Smooth muscle cell (in vitro differentiated cells): Measurements from ENCODE around the gene DNAJC15. TPM values are rescaled to one million over a fixed set of nuclear protein-coding genes. Genes with fewer than 3 reads are reported as not detected.

Source experiments
- DNase-seq: peaks from one replicate; lab custom pipeline; 2025; ENCODE audit not compliant: unreplicated experiment; lab: John Stamatoyannopoulos, UW
- H2AFZ ChIP-seq: fragments of 200-600 bp; sonication (generic); 2 replicates; pipeline ENCODE4 v1.6.0; 2016; ENCODE audit warnings: antibody characterized with exemption, low read depth, mild to moderate bottlenecking
- H3F3A ChIP-seq: fragments of 200-600 bp; sonication (generic); 2 replicates; pipeline ENCODE4 v1.6.0; 2017; ENCODE audit warnings: antibody characterized with exemption, low read depth
- H3K27ac ChIP-seq: fragments of 200-600 bp; sonication (generic); 2 replicates; pipeline ENCODE4 v1.5.1; 2016; ENCODE audit warnings: low read depth, mild to moderate bottlenecking
- H3K27me3 ChIP-seq: fragments of 200-600 bp; sonication (generic); 2 replicates; pipeline ENCODE4 v1.6.1; 2016; ENCODE audit warnings: low read depth, mild to moderate bottlenecking
- H3K36me3 ChIP-seq: fragments of 200-600 bp; sonication (generic); 2 replicates; pipeline ENCODE4 v1.5.1; 2016; ENCODE audit warnings: low read depth
- H3K4me1 ChIP-seq: fragments of 200-600 bp; sonication (generic); 2 replicates; pipeline ENCODE4 v1.5.1; 2016; ENCODE audit warnings: low read depth
- H3K4me2 ChIP-seq: fragments of 200-600 bp; sonication (generic); 2 replicates; pipeline ENCODE4 v1.6.0; 2016; ENCODE audit warnings: mild to moderate bottlenecking
- H3K4me3 ChIP-seq: fragments of 200-600 bp; sonication (generic); 2 replicates; pipeline ENCODE4 v1.5.1; 2016; ENCODE audit warnings: mild to moderate bottlenecking
- H3K79me2 ChIP-seq: fragments of 200-600 bp; sonication (generic); 2 replicates; pipeline ENCODE4 v1.6.0; 2016; ENCODE audit warnings: low read depth, mild to moderate bottlenecking
- H3K9ac ChIP-seq: fragments of 200-600 bp; sonication (generic); 2 replicates; pipeline ENCODE4 v1.6.0; 2016; ENCODE audit warnings: low read depth
- H3K9me3 ChIP-seq: fragments of 200-600 bp; sonication (generic); replicated peaks from 2 replicates; pipeline ENCODE4 v1.5.1; 2016; ENCODE audit warnings: low read depth
- H4K20me1 ChIP-seq: fragments of 200-600 bp; sonication (generic); 2 replicates; pipeline ENCODE4 v1.6.0; 2016; ENCODE audit warnings: low read depth
- whole genome bisulfite sequencing: methylation state at CpG from one replicate; pipeline ENCODE4 v1.1.7; 2016; ENCODE audit warnings: low lambda C conversion rate; 5-methylcytosine and 5-hydroxymethylcytosine counted together
- polyA plus RNA-seq: library from polyadenylated mRNA; unstranded; fragments of >200 nt; fragmentation: Nextera tagmentation; extraction: Ambion mirVana; gene quantifications from 2 replicates; pipeline ENCODE4 v1.2.1, GENCODE V29; 2016
- total RNA-seq: library from RNA; depleted of rRNA; stranded (reverse); fragments of >200 nt; gene quantifications from 2 replicates; pipeline ENCODE4 v1.2.3, GENCODE V29; 2014
- TF ChIP-seq, protein P1 (sequence below): fragments of 200-600 bp; sonication (generic); IDR thresholded peaks from 2 replicates; pipeline ENCODE4 v1.5.1; 2017; ENCODE audit warnings: borderline replicate concordance, mild to moderate bottlenecking, antibody characterized with exemption; ENCODE audit not compliant: insufficient read depth, poor library complexity, severe bottlenecking

Gene DNAJC15
- total and polyA plus RNA-seq, 2 experiments from 2014 or later = 4.4 to 6.9 TPM

GRCh38 chr13:43107780-43108179 lies 84.4 kb downstream of the DNAJC15 start:
- WGBS = 47% methylated on average over 2 of the region's 2 CpGs
- no peak for DNase-seq
- TF ChIP-seq, protein P1, sequence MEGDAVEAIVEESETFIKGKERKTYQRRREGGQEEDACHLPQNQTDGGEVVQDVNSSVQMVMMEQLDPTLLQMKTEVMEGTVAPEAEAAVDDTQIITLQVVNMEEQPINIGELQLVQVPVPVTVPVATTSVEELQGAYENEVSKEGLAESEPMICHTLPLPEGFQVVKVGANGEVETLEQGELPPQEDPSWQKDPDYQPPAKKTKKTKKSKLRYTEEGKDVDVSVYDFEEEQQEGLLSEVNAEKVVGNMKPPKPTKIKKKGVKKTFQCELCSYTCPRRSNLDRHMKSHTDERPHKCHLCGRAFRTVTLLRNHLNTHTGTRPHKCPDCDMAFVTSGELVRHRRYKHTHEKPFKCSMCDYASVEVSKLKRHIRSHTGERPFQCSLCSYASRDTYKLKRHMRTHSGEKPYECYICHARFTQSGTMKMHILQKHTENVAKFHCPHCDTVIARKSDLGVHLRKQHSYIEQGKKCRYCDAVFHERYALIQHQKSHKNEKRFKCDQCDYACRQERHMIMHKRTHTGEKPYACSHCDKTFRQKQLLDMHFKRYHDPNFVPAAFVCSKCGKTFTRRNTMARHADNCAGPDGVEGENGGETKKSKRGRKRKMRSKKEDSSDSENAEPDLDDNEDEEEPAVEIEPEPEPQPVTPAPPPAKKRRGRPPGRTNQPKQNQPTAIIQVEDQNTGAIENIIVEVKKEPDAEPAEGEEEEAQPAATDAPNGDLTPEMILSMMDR = no peak
- Histone ChIP-seq H3K27me3 (no peaks in the 10 kb centered on the region), H4K20me1 (no peaks in the 10 kb centered on the region), H3F3A (peaks cover 2% of the 10 kb centered on the region), H3K79me2 (peaks cover 4% of the 10 kb centered on the region), H3K4me1 (no peaks in the 10 kb centered on the region), H2AFZ (no peak overlapping the region), H3K9ac (no peak overlapping the region), H3K4me2 (no peak overlapping the region), H3K4me3 (no peak overlapping the region), H3K9me3 (no peaks in the 10 kb centered on the region), H3K36me3 (no peaks in the 10 kb centered on the region), H3K27ac (no peak overlapping the region)

GRCh38 chr13:43110036-43110435 lies 86.7 kb downstream of the DNAJC15 start:
- DNase-seq = no peak
- Histone ChIP-seq H3K79me2 (no peaks in the 10 kb centered on the region), H4K20me1 (no peaks in the 10 kb centered on the region), H3K4me2 (no peak overlapping the region), H3K4me3 (no peak overlapping the region), H3K9me3 (no peaks in the 10 kb centered on the region), H3K4me1 (no peaks in the 10 kb centered on the region), H2AFZ (no peak overlapping the region), H3K27ac (no peak overlapping the region), H3K27me3 (no peaks in the 10 kb centered on the region), H3K9ac (no peak overlapping the region), H3K36me3 (no peaks in the 10 kb centered on the region), H3F3A (peaks cover 7% of the 10 kb centered on the region)
- TF ChIP-seq, protein P1 = no peak
- 67% methylated on average over 5 of the region's 5 CpGs for WGBS

DNA sequence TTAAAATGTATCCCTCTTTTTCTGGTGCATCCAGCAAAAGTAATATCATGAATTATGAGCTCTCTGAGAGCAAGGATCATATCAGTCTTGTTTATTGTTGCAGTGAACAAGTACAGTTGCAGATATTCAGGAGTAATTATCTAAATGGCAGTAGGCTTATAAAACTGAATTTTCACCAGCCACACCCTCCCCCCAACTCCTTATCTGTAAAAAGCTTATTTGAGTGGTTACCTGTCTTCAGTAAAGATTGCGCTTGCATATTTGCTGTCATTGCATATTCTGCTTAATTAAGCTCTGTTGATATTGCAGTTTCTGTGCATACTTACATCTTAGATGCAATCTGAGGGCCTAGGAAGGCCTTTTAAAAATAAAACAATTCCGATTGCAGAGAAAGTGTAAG lies 87.3 kb downstream of the DNAJC15 start:
- no peak overlapping the region for H3K4me3 ChIP-seq
- no peak overlapping the region for H3K27ac ChIP-seq
- no peak overlapping the region for H2AFZ ChIP-seq
- H3K4me2 ChIP-seq = no peak overlapping the region
- H3F3A ChIP-seq = peaks cover 7% of the 10 kb centered on the region
- no peaks in the 10 kb centered on the region for H3K79me2 ChIP-seq
- TF ChIP-seq, protein P1 = no peak
- H3K9me3 ChIP-seq = no peaks in the 10 kb centered on the region
- no peak for DNase-seq
- no peaks in the 10 kb centered on the region for H3K36me3 ChIP-seq
- WGBS = 87% methylated on average over 2 of the region's 2 CpGs
- H3K4me1 ChIP-seq = no peaks in the 10 kb centered on the region
- H3K9ac ChIP-seq = no peak overlapping the region
- no peaks in the 10 kb centered on the region for H4K20me1 ChIP-seq
- no peaks in the 10 kb centered on the region for H3K27me3 ChIP-seq

- H3K9ac ChIP-seq = no peak overlapping the region
- DNase-seq = no peak
- no peaks in the 10 kb centered on the region for H3K36me3 ChIP-seq
- no peak overlapping the region for H2AFZ ChIP-seq
- no peaks in the 10 kb centered on the region for H3K9me3 ChIP-seq
- no peaks in the 10 kb centered on the region for H4K20me1 ChIP-seq
- H3F3A ChIP-seq = peaks cover 7% of the 10 kb centered on the region
- H3K27ac ChIP-seq = no peak overlapping the region
- no peak overlapping the region for H3K4me3 ChIP-seq
- no peaks in the 10 kb centered on the region for H3K27me3 ChIP-seq
- H3K79me2 ChIP-seq = no peaks in the 10 kb centered on the region
- TF ChIP-seq, protein P1 = no peak
- no peaks in the 10 kb centered on the region for H3K4me1 ChIP-seq
- 90% methylated on average over 7 of the region's 7 CpGs for WGBS
- no peak overlapping the region for H3K4me2 ChIP-seq
These were observed 88.4 kb downstream of the DNAJC15 start for GRCh38 chr13:43111559-43112400.
